ENCODE measurements around the gene BTBD6. TPM values are rescaled to one million over a fixed set of nuclear protein-coding genes. Genes with fewer than 3 reads are reported as not detected.

The BTBD6 gene
- total RNA-seq, 1 donor from 2014 or later, result 38.8 TPM

DNA sequence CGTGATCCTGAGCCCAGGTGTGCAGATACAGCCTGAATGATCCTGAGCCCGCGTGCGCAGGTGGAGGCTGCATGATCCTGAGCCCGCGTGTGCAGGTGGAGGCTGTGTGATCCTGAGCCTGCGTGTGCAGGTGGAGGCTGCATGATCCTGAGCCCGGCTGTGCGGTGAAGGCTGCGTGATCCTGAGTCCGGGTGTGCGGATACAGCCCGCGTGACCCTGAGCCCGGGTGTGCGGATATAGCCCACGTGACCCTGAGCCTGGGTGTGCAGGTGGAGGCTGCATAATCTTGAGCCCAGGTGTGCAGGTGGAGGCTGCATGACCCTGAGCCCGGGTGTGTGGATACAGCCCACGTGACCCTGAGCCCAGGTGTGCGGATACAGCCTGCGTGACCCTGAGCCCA lies 32.2 kb downstream of the BTBD6 start:
- Mint-ChIP-seq H3K4me1 (ENCODE audit: unreplicated experiment) (peaks cover 14% of the 10 kb centered on the region), H3K36me3 (peaks cover 4% of the 10 kb centered on the region), H3K27ac (no peak overlapping the region), H3K9me3 (no peaks in the 10 kb centered on the region), H3K27me3 (no peaks in the 10 kb centered on the region), H3K4me3 (no peak overlapping the region)
- no peak for DNase-seq (ENCODE audit: extremely low spot score, unreplicated experiment)
- no peak for TF ChIP-seq CTCF (conservative IDR thresholded peaks at IDR 0.05)

- H3K9me3 Mint-ChIP-seq, result no peaks in the 10 kb centered on the region
- peak; percentile 81 for TF ChIP-seq CTCF (conservative IDR thresholded peaks at IDR 0.05)
- peak overlapping the region; percentile 15 for H3K27ac Mint-ChIP-seq
- H3K36me3 Mint-ChIP-seq, result peaks cover 7% of the 10 kb centered on the region
- H3K4me1 Mint-ChIP-seq (ENCODE audit: unreplicated experiment), result peaks cover 14% of the 10 kb centered on the region
- no peaks in the 10 kb centered on the region for H3K27me3 Mint-ChIP-seq
- no peak for DNase-seq (ENCODE audit: extremely low spot score, unreplicated experiment)
- no peak overlapping the region for H3K4me3 Mint-ChIP-seq
Measured at GRCh38 chr14:105281371-105282097, 33.2 kb downstream of the BTBD6 start.

- no peak for TF ChIP-seq CTCF (conservative IDR thresholded peaks at IDR 0.05)
- Mint-ChIP-seq H3K36me3 (peaks cover 7% of the 10 kb centered on the region), H3K27me3 (no peaks in the 10 kb centered on the region), H3K4me3 (no peak overlapping the region), H3K9me3 (no peaks in the 10 kb centered on the region), H3K4me1 (ENCODE audit: unreplicated experiment) (peaks cover 14% of the 10 kb centered on the region), H3K27ac (peak overlapping the region; percentile 15)
- DNase-seq (ENCODE audit: extremely low spot score, unreplicated experiment), result no peak
Measured at GRCh38 chr14:105282098-105282725, 33.9 kb downstream of the BTBD6 start.

DNA sequence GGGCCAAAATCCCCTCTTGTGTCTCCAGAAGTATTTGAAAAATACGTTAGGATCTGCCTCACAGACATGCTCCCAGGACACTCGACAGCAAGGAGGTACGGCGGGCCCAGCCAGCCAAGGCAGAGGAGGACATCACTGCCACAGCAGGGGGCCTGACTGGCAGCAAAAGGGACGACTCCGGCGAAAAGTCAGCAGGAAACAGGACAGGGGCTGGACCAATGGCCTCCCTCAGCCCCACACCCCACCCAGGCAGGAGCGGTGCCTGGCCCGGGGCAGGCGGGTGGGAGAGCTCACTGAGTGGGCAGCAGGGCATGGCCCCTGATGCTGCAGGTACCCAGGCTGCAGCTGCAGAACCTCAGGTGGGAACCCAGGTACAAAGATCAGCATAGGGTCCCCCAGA lies 34.7 kb downstream of the BTBD6 start:
- TF ChIP-seq CTCF (conservative IDR thresholded peaks at IDR 0.05), result no peak
- Mint-ChIP-seq H3K4me1 (ENCODE audit: unreplicated experiment) (peaks cover 18% of the 10 kb centered on the region), H3K27me3 (no peaks in the 10 kb centered on the region), H3K36me3 (peaks cover 7% of the 10 kb centered on the region), H3K9me3 (no peaks in the 10 kb centered on the region), H3K4me3 (no peak overlapping the region), H3K27ac (no peak overlapping the region)
- DNase-seq (ENCODE audit: extremely low spot score, unreplicated experiment), result no peak

DNA sequence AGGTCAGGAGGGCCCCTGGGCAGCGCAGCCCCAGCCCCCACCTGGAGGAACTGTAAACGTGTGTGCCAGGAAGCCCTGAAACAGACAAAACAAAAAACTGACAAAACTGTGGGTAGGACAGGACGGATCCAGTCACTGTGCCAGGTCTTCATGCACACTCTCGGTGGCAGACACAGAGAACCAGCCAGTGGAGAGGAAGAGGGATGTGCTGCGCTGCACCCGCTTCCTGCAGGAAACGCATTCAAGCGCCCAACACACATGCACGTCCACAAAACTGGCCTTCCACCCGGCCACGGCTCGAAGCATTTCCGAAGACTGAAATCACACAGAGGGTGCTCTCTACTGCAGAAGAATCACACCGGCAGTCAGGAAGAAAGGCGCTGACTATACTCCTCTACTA lies 35.6 kb downstream of the BTBD6 start:
- DNase-seq (ENCODE audit: extremely low spot score, unreplicated experiment), result no peak
- peaks cover 18% of the 10 kb centered on the region for H3K4me1 Mint-ChIP-seq (ENCODE audit: unreplicated experiment)
- TF ChIP-seq CTCF (conservative IDR thresholded peaks at IDR 0.05), result no peak
- H3K27ac Mint-ChIP-seq, result no peak overlapping the region
- H3K9me3 Mint-ChIP-seq, result no peaks in the 10 kb centered on the region
- H3K27me3 Mint-ChIP-seq, result no peaks in the 10 kb centered on the region
- no peak overlapping the region for H3K4me3 Mint-ChIP-seq
- peaks cover 7% of the 10 kb centered on the region for H3K36me3 Mint-ChIP-seq

Data from type B pancreatic cell (in vitro differentiated cells).